ENCODE data around the gene CPO. TPM values are rescaled to one million over a fixed set of nuclear protein-coding genes. Genes with fewer than 3 reads are reported as not detected.

The CPO gene
- total and polyA plus RNA-seq, 2 donors from 2014 or later, result 0.41 to 0.90 TPM

DNA sequence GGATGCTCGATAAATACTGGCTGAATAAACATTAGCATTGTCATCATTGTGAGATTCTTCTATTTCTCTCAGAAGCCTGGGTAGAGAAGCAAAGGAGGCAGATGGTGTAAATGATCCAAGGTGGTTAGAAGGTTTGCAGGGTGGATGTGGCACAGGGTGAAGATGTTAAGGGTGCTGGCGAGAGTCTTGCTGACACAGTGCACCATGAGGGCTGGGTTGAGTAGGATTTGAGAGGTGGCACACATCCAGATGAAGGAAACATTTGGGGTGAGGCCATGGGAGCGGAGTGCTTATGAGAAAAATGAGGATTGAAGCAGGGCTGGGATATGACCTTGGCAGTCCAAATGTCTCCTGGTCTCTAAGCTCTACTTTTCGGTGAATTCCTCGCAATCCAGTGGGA is 17.8 kb upstream of the CPO start:
- no peak for FAIRE-seq

DNA sequence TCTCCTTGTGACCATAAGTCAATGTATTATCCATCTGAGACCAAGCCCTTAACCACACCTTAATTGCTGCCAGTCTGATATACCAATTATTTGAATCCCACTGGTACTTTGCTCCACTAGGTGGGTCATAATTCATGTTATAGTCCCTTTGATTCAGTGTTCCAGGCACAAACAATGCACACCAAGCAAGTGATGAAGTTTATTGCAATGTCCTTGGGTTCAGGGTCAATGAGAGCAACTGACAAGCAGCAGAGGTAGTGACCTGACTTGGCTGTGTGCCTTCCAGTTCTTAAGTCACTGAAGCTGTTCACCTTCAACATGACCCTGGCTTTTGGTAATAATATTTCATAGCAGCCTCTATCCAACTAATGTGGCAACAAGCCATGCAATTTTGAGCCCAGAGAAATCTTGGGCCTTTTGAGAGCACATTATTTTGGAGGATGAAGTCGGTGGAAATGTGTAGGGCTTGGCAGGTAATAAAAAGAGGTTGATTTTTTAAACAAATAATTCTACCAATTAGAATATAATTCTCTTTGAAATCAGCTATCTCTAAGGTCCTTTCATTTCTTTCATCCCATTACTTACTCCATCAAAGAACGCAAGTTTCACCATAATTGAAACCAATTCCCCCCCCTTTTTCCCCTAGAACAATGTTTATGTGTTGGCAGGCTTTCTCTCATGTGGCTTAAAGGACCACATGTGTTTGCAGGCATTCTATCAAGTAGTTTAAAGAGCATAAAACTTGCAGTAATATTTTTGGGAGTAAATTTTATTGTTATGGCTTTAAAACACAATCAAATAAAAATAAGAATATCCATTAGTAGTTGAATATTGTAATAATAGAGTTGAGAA is 3.1 kb upstream of the CPO start:
- no peaks in the 10 kb centered on the region for H3K27me3 ChIP-seq (ENCODE audit: control insufficient read depth, insufficient read depth, low read length)
- H3K36me3 ChIP-seq (ENCODE audit: control insufficient read depth in 2 of 3, insufficient read depth in 3 of 3, low read length in 3 of 3), result no peaks in the 10 kb centered on the region
- intact Hi-C loops (cut with DNase I), result no loop called here
- FAIRE-seq (no peak), DNase-seq (peak in 1 of 5 donors; percentile 18)
- TF ChIP-seq, protein P1, sequence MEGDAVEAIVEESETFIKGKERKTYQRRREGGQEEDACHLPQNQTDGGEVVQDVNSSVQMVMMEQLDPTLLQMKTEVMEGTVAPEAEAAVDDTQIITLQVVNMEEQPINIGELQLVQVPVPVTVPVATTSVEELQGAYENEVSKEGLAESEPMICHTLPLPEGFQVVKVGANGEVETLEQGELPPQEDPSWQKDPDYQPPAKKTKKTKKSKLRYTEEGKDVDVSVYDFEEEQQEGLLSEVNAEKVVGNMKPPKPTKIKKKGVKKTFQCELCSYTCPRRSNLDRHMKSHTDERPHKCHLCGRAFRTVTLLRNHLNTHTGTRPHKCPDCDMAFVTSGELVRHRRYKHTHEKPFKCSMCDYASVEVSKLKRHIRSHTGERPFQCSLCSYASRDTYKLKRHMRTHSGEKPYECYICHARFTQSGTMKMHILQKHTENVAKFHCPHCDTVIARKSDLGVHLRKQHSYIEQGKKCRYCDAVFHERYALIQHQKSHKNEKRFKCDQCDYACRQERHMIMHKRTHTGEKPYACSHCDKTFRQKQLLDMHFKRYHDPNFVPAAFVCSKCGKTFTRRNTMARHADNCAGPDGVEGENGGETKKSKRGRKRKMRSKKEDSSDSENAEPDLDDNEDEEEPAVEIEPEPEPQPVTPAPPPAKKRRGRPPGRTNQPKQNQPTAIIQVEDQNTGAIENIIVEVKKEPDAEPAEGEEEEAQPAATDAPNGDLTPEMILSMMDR (IDR thresholded peaks at IDR 0.05; ENCODE audit: borderline replicate concordance, extremely low read depth, insufficient read depth), result no peak
- no peaks in the 10 kb centered on the region for H3K9me3 ChIP-seq (ENCODE audit: control insufficient read depth in 2 of 3, insufficient read depth in 1 of 3, low read length in 3 of 3)
- H3K4me1 ChIP-seq (ENCODE audit: control insufficient read depth in 2 of 3, insufficient read depth in 2 of 3, low read depth in 1 of 3, low read length in 3 of 3), result no peaks in the 10 kb centered on the region
- H3K27ac ChIP-seq (ENCODE audit: low read depth in 2 of 2, low read length in 2 of 2), result no peak overlapping the region
- H3K9ac ChIP-seq (ENCODE audit: low read length in 3 of 3), result no peak overlapping the region
- H3K4me3 ChIP-seq (ENCODE audit: low read length in 3 of 3), result no peak overlapping the region

More for the DNA sequence above, 17.8 kb upstream of the CPO start:
- Histone ChIP-seq H3K9ac (ENCODE audit: low read length in 3 of 3) (no peak overlapping the region), H3K27me3 (ENCODE audit: control insufficient read depth, insufficient read depth, low read length) (no peaks in the 10 kb centered on the region), H3K27ac (ENCODE audit: low read depth in 2 of 2, low read length in 2 of 2) (no peak overlapping the region), H3K36me3 (ENCODE audit: control insufficient read depth in 2 of 3, insufficient read depth in 3 of 3, low read length in 3 of 3) (no peaks in the 10 kb centered on the region), H3K9me3 (ENCODE audit: control insufficient read depth in 2 of 3, insufficient read depth in 1 of 3, low read length in 3 of 3) (no peaks in the 10 kb centered on the region), H3K4me3 (ENCODE audit: low read length in 3 of 3) (no peak overlapping the region), H3K4me1 (ENCODE audit: control insufficient read depth in 2 of 3, insufficient read depth in 2 of 3, low read depth in 1 of 3, low read length in 3 of 3) (no peaks in the 10 kb centered on the region)
- DNase-seq, result no peak
- intact Hi-C loops (cut with DNase I), result no loop called here
- TF ChIP-seq, protein P1 (IDR thresholded peaks at IDR 0.05; ENCODE audit: borderline replicate concordance, extremely low read depth, insufficient read depth), result no peak

DNA sequence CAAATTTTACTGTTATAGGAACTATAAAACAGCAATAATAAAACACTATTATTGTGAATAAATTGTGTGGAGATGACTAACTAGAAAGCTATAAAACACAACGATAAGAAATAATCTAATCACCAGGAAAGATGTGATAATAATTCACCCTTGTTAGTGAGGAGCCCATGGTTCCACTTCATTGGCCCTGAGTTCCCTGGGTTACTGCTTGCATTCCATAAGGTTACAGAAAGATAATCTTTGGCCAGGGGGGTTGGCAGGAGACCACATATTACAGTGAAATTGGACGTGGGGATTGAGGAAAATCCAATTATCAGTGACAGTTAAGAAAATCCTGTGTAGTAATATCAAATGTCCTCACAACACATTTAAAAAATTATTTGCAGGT is 2.5 kb upstream of the CPO start:
- no peaks in the 10 kb centered on the region for H3K36me3 ChIP-seq (ENCODE audit: control insufficient read depth in 2 of 3, insufficient read depth in 3 of 3, low read length in 3 of 3)
- FAIRE-seq (no peak), DNase-seq (peak in 2 of 5 donors; percentile 2 to 9)
- no peak overlapping the region for H3K4me3 ChIP-seq (ENCODE audit: low read length in 3 of 3)
- no peaks in the 10 kb centered on the region for H3K27me3 ChIP-seq (ENCODE audit: control insufficient read depth, insufficient read depth, low read length)
- TF ChIP-seq, protein P1 (IDR thresholded peaks at IDR 0.05; ENCODE audit: borderline replicate concordance, extremely low read depth, insufficient read depth), result no peak
- no peaks in the 10 kb centered on the region for H3K4me1 ChIP-seq (ENCODE audit: control insufficient read depth in 2 of 3, insufficient read depth in 2 of 3, low read depth in 1 of 3, low read length in 3 of 3)
- intact Hi-C loops (cut with DNase I), result no loop called here
- H3K27ac ChIP-seq (ENCODE audit: low read depth in 2 of 2, low read length in 2 of 2), result no peak overlapping the region
- no peaks in the 10 kb centered on the region for H3K9me3 ChIP-seq (ENCODE audit: control insufficient read depth in 2 of 3, insufficient read depth in 1 of 3, low read length in 3 of 3)
- H3K9ac ChIP-seq (ENCODE audit: low read length in 3 of 3), result no peak overlapping the region
